ENCODE results near the gene ICAM3. TPM values are rescaled to one million over a fixed set of nuclear protein-coding genes. Genes with fewer than 3 reads are reported as not detected.

Gene ICAM3
- total and polyA plus RNA-seq, 10 of the 15 experiments (the other 5 are each of a cell fraction or from before 2014, with no cell fraction given): 5.5 to 152 (median 90.7) TPM

- ChIA-PET RAD21 (ENCODE audit: unreplicated experiment) (interaction anchor here (1.4 kb wide), 1 partner anchor 64 kb away, joined by 15 read pairs; the partner anchor contains the start of gene ICAM1), SMC1A (ENCODE audit: uncharacterized antibody, unreplicated experiment) (interaction anchor here (1.6 to 2.5 kb wide), 2 partner anchors 54 to 75 kb away, joined by 4 to 11 read pairs; no protein-coding TSS in a partner anchor), CTCF (interaction anchor here (0.6 kb wide), 1 partner anchor 226 kb away, joined by 3 read pairs; no protein-coding TSS in a partner anchor), POLR2A (interaction anchor here (0.5 to 1.8 kb wide), 3 partner anchors 10 to 68 kb away, joined by 3 to 11 read pairs (median 5); partner anchors contain the start of gene ICAM5)
- no peaks in the 10 kb centered on the region for H3K9me3 ChIP-seq (replicated peaks; ENCODE audit: control insufficient read depth, insufficient read depth, low read length)
- in situ Hi-C loops (cut with MboI): no loop called here
- no TSS peak for BruUV-seq (replicated peaks)
- no peak for FAIRE-seq
- no peak for DNase-seq (ENCODE audit: low read depth, low spot score)
- no peak overlapping the region for H3K9ac ChIP-seq (ENCODE audit: control insufficient read depth, insufficient read depth, low read length)
- H3K79me2 ChIP-seq (ENCODE audit: control insufficient read depth, insufficient read depth, low read length): peaks cover 51% of the 10 kb centered on the region
- H2AFZ ChIP-seq (ENCODE audit: control insufficient read depth, low read depth, low read length): no peak overlapping the region
- no peak for ATAC-seq
- H4K20me1 ChIP-seq (ENCODE audit: control insufficient read depth, insufficient read depth): no peaks in the 10 kb centered on the region
- no peak overlapping the region for H3K4me3 ChIP-seq
- H3K27me3 ChIP-seq (replicated peaks in 1 of 2; ENCODE audit: control insufficient read depth in 2 of 2, insufficient read depth in 2 of 2, low read length in 1 of 2): no peaks in the 10 kb centered on the region
- peaks cover 22% of the 10 kb centered on the region for H3K4me1 ChIP-seq (ENCODE audit: control insufficient read depth, insufficient read depth, low read length)
- peaks cover 8 to 14% of the 10 kb centered on the region in 2 experiments; a peak in 3 of 4 replicates for H3K36me3 ChIP-seq (ENCODE audit: control insufficient read depth in 2 of 2, insufficient read depth in 2 of 2, low read length in 1 of 2)
- 90% methylated on average over 41 of the region's 59 CpGs for WGBS (ENCODE audit: insufficient coverage, insufficient replicate concordance, low lambda C conversion rate, missing lambda C conversion rate)
- intact Hi-C loops (cut with micrococcal nuclease; ENCODE audit: unreplicated experiment): loop anchor here (5.0 kb wide), 2 partner anchors 53 to 62 kb away; partner anchors contain the start of gene ICAM1
- no peak overlapping the region for H3K27ac ChIP-seq (ENCODE audit: control insufficient read depth, insufficient read depth)
- peak overlapping the region; percentile 88 for H3K4me2 ChIP-seq (ENCODE audit: control insufficient read depth, insufficient read depth)
- TF ChIP-seq CHD2 (IDR thresholded peaks at IDR 0.05; ENCODE audit: borderline replicate concordance, low read depth, low read length) (no peak), ZBTB33 (IDR thresholded peaks at IDR 0.05) (0 out of 2 replicates have a peak, but pooled peaks have one; percentile 48), MLLT1 (IDR thresholded peaks at IDR 0.05) (0 out of 2 replicates have a peak, but pooled peaks have one; percentile 33)
Observed at GRCh38 chr19:10334588-10335351, 4.7 kb downstream of the ICAM3 start.
